PC-3 (cell line): ENCODE measurements around the gene CAMK2B. TPM values are rescaled to one million over a fixed set of nuclear protein-coding genes. Genes with fewer than 3 reads are reported as not detected.

Experiments used
- ATAC-seq: fragments of 200-7000 bp; cut with Tn5 transposase; 2 replicates; pipeline ENCODE4 v1.9.1; 2020; ENCODE audit warnings: mild to moderate bottlenecking, moderate library complexity
- BruUV-seq: library from RNA; stranded (reverse); fragments of 400-500 nt; replicated peaks from 2 replicates; lab custom pipeline; 2021; lab: Mats Ljungman, UMichigan
- CTCF ChIA-PET: fragments of 300-600 bp; sonication (Branson Sonifier 250); formaldehyde crosslinking; loops from one replicate; lab custom pipeline; 2022; ENCODE audit warnings: antibody characterized with exemption; lab: Charles Lee
- POLR2A ChIA-PET: fragments of 300-600 bp; sonication (Branson Sonifier 250); formaldehyde crosslinking; loops from one replicate; lab custom pipeline; 2022; ENCODE audit warnings: antibody characterized with exemption; ENCODE audit not compliant: unreplicated experiment; lab: Charles Lee
- DNase-seq: peaks from one replicate; pipeline ENCODE4 v3.0.0-alpha.2; 2015
- H2AFZ ChIP-seq: fragments of 300-600 bp; sonication (generic); 2 replicates; pipeline ENCODE4 v1.6.0; 2016; ENCODE audit warnings: antibody characterized with exemption, low read length
- H3F3A ChIP-seq: fragments of 300-600 bp; sonication (generic); one replicate; pipeline ENCODE4 v1.6.0; 2017; ENCODE audit warnings: antibody characterized with exemption, low read length, control low read depth, mild to moderate bottlenecking; ENCODE audit not compliant: unreplicated experiment
- H3K27ac ChIP-seq: fragments of 300-600 bp; sonication (generic); 2 replicates; pipeline ENCODE4 v1.5.1; 2016; ENCODE audit warnings: mild to moderate bottlenecking, low read length
- H3K27me3 ChIP-seq: fragments of 300-600 bp; sonication (generic); 2 replicates; pipeline ENCODE4 v1.6.1; 2016; ENCODE audit warnings: low read length, mixed read lengths
- H3K36me3 ChIP-seq: fragments of 300-600 bp; sonication (generic); 2 replicates; pipeline ENCODE4 v1.6.1; 2016; ENCODE audit warnings: low read depth, mixed run types, low read length, mixed read lengths
- H3K4me1 ChIP-seq: fragments of 300-600 bp; sonication (generic); 2 replicates; pipeline ENCODE4 v1.5.1; 2016; ENCODE audit warnings: low read length; ENCODE audit not compliant: insufficient read depth
- H3K4me2 ChIP-seq: fragments of 300-600 bp; sonication (generic); 2 replicates; pipeline ENCODE4 v1.6.0; 2016; ENCODE audit warnings: low read length
- H3K4me3 ChIP-seq: fragments of 300-600 bp; sonication (generic); 2 replicates; pipeline ENCODE4 v1.5.1; 2016; ENCODE audit warnings: mild to moderate bottlenecking, low read length, mixed read lengths
- H3K79me2 ChIP-seq: fragments of 300-600 bp; sonication (generic); 2 replicates; pipeline ENCODE4 v1.6.1; 2017; ENCODE audit warnings: low read length, mixed read lengths
- H3K9ac ChIP-seq: fragments of 300-600 bp; sonication (generic); 2 replicates; pipeline ENCODE4 v1.6.0; 2016; ENCODE audit warnings: mild to moderate bottlenecking, low read length
- H3K9me2 ChIP-seq: fragments of 300-600 bp; sonication (generic); replicated peaks from 2 replicates; pipeline ENCODE4 v1.6.1; 2016; ENCODE audit warnings: mixed run types, low read length, mixed read lengths
- H3K9me3 ChIP-seq: fragments of 300-600 bp; sonication (generic); 2 replicates; pipeline ENCODE4 v1.6.1; 2016; ENCODE audit warnings: low read length, mixed read lengths
- H4K20me1 ChIP-seq: fragments of 300-600 bp; sonication (generic); 2 replicates; pipeline ENCODE4 v1.6.1; 2016; ENCODE audit warnings: low read length, mixed read lengths
- CTCF ChIP-seq: fragments of 300-600 bp; sonication (generic); conservative IDR thresholded peaks from 2 replicates; pipeline ENCODE4 v1.5.1; 2017; ENCODE audit warnings: antibody characterized with exemption, low read depth, mild to moderate bottlenecking, low read length
- EZH2 ChIP-seq: fragments of 300-600 bp; sonication (generic); IDR thresholded peaks from one replicate; pipeline ENCODE4 v1.6.1; 2017; ENCODE audit warnings: antibody characterized with exemption, mild to moderate bottlenecking, low read length; ENCODE audit not compliant: unreplicated experiment
- EZH2phosphoT487 ChIP-seq: fragments of 300-600 bp; sonication (generic); IDR thresholded peaks from 2 replicates; pipeline ENCODE4 v1.6.1; 2018; ENCODE audit warnings: mild to moderate bottlenecking, antibody characterized with exemption, low read length, borderline replicate concordance
- intact Hi-C: fragments of 100-400 bp; cut with micrococcal nuclease; formaldehyde crosslinking; loops from 2 replicates; pipeline ENCODE4 v1.9.0; 2023
- total RNA-seq: library from RNA; depleted of rRNA; stranded (reverse); fragments of >200 nt; gene quantifications from 2 replicates; pipeline ENCODE4 v1.2.3, GENCODE V29; 2014

Gene CAMK2B
- total RNA-seq, 1 experiment from 2014 or later: 1.2 TPM

DNA sequence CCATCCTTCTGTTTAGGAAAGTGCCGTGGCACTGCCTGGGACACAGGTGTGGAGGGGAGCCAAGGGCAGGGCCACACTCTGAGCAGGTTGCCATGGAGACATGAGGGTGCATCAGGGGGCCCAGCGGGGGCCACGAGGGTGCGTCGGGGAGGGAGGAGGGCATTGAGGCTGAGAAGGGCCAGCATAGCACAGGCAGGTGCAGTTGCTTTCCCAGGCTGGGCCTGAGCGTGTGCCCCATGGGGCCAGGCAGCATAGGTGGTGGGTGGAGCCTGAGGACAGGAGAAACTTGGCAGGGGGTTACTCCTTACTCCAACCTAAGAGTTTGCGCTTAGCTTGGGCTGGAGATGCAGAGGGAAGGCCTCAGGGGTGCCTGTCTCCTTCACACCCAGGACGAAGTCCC lies 109.4 kb downstream of the CAMK2B start:
- no peaks in the 10 kb centered on the region for H3K4me1 ChIP-seq
- no peaks in the 10 kb centered on the region for H3F3A ChIP-seq
- no peak overlapping the region for H3K4me2 ChIP-seq
- no peak overlapping the region for H3K27ac ChIP-seq
- no peaks in the 10 kb centered on the region for H4K20me1 ChIP-seq
- ChIA-PET CTCF (no interaction called here), POLR2A (no interaction called here)
- TF ChIP-seq EZH2 (no peak), CTCF (no peak)
- no peak overlapping the region for H3K4me3 ChIP-seq
- no peak overlapping the region for H2AFZ ChIP-seq
- BruUV-seq: no TSS peak
- H3K9ac ChIP-seq: no peak overlapping the region
- no peaks in the 10 kb centered on the region for H3K9me3 ChIP-seq
- DNase-seq (no peak), ATAC-seq (no peak)
- H3K27me3 ChIP-seq: no peaks in the 10 kb centered on the region
- no peaks in the 10 kb centered on the region for H3K79me2 ChIP-seq
- no peaks in the 10 kb centered on the region for H3K9me2 ChIP-seq
- intact Hi-C loops: no loop called here
- H3K36me3 ChIP-seq: peaks cover under 1% of the 10 kb centered on the region; the same call in 1 of the 2 replicates

- no TSS peak for BruUV-seq
- no peak overlapping the region for H2AFZ ChIP-seq
- peaks cover 5% of the 10 kb centered on the region; the same call in 1 of the 2 replicates for H3K36me3 ChIP-seq
- no peak overlapping the region for H3K4me3 ChIP-seq
- H4K20me1 ChIP-seq: no peaks in the 10 kb centered on the region
- no peaks in the 10 kb centered on the region for H3K27me3 ChIP-seq
- CTCF ChIA-PET: no interaction called here
- TF ChIP-seq EZH2: no peak
- TF ChIP-seq EZH2phosphoT487: no peak
- TF ChIP-seq CTCF: no peak
- no peaks in the 10 kb centered on the region for H3K9me3 ChIP-seq
- no peak overlapping the region for H3K9ac ChIP-seq
- H3K4me1 ChIP-seq: no peaks in the 10 kb centered on the region
- DNase-seq (no peak), ATAC-seq (no peak)
- intact Hi-C loops: no loop called here
- no peaks in the 10 kb centered on the region for H3K79me2 ChIP-seq
- H3K27ac ChIP-seq: no peak overlapping the region
- no peak overlapping the region for H3K4me2 ChIP-seq
- POLR2A ChIA-PET: no interaction called here
- H3K9me2 ChIP-seq: no peaks in the 10 kb centered on the region
- no peaks in the 10 kb centered on the region for H3F3A ChIP-seq
Observed at GRCh38 chr7:44215531-44215930, 109.9 kb downstream of the CAMK2B start.

GRCh38 chr7:44213877-44214388 lies 111.5 kb downstream of the CAMK2B start:
- no peak; the same call in 1 of the 2 replicates for ATAC-seq
- Histone ChIP-seq H3K4me1 (no peaks in the 10 kb centered on the region), H3K4me3 (no peak overlapping the region), H3K9ac (no peak overlapping the region), H3K9me3 (no peaks in the 10 kb centered on the region), H3K79me2 (no peaks in the 10 kb centered on the region), H3K36me3 (peaks cover 17% of the 10 kb centered on the region; the same call in 1 of the 2 replicates), H4K20me1 (no peaks in the 10 kb centered on the region), H3K9me2 (no peaks in the 10 kb centered on the region), H3F3A (no peaks in the 10 kb centered on the region), H3K27me3 (no peaks in the 10 kb centered on the region), H3K4me2 (no peak overlapping the region), H2AFZ (no peak overlapping the region), H3K27ac (no peak overlapping the region)
- BruUV-seq: no TSS peak
- no peak for DNase-seq
- intact Hi-C loops: loop anchor here (1.0 kb wide), 1 partner anchor 263 kb away; no protein-coding TSS in a partner anchor
- TF ChIP-seq EZH2phosphoT487 (no peak), EZH2 (no peak), CTCF (no peak)
- ChIA-PET POLR2A (no interaction called here), CTCF (no interaction called here)
